Stomach (tissue), 9 donors: ENCODE measurements around the gene TRIM38. TPM values are rescaled to one million over a fixed set of nuclear protein-coding genes. Genes with fewer than 3 reads are reported as not detected.

Experiments used
- DNase-seq, 2 donors: peaks; one replicate each; pipeline versions ENCODE4 v3.0.0 to v3.0.0-alpha.2; 2013 to 2019
- H3K27ac ChIP-seq, 5 donors: fragments of 200-600 bp in 4 of 5; sonication (generic) in 4 of 5; one replicate each; pipeline ENCODE4 v1.5.1; 2013 to 2019; ENCODE audit warnings: mild to moderate bottlenecking in 1 of 5, moderate library complexity in 1 of 5
- H3K27me3 ChIP-seq, 3 donors: fragments of 200-600 bp; sonication (generic); one replicate each; pipeline ENCODE4 v1.5.1; 2017 to 2019; ENCODE audit warnings: mixed run types in 1 of 3
- H3K36me3 ChIP-seq, 4 donors: fragments of 200-600 bp; sonication (generic); 1 replicate in 3 of 4; 2 replicates in 1 of 4; pipeline ENCODE4 v1.5.1; 2016 to 2019
- H3K4me1 ChIP-seq, 4 donors: fragments of 200-600 bp; sonication (generic); one replicate each; pipeline ENCODE4 v1.5.1; 2016 to 2019
- H3K4me3 ChIP-seq, 4 donors: fragments of 200-600 bp; sonication (generic) in 3 of 4; one replicate each; pipeline ENCODE4 v1.5.1; 2016 to 2019; ENCODE audit warnings: mild to moderate bottlenecking in 1 of 4
- H3K9me3 ChIP-seq, 4 donors: fragments of 200-600 bp; sonication (generic); one replicate each; pipeline ENCODE4 v1.5.1; 2016 to 2019
- CTCF ChIP-seq, 7 experiments: fragments of 450-650 bp in 4 of 7; fragments of 200-600 bp in 3 of 7; sonication (generic) in 3 of 7; IDR thresholded peaks; one replicate each; pipeline ENCODE4 v1.5.1; 2016 to 2019; ENCODE audit warnings: antibody characterized with exemption in 7 of 7, control low read depth in 2 of 7, mild to moderate bottlenecking in 1 of 7
- EP300 ChIP-seq: sonication (generic); formaldehyde crosslinking; IDR thresholded peaks from one replicate; pipeline ENCODE4 v1.6.1; 2017; ENCODE audit warnings: antibody characterized with exemption
- POLR2A ChIP-seq, 4 donors: fragments of 450-650 bp; IDR thresholded peaks; one replicate each; pipeline ENCODE4 v1.6.1; 2016; ENCODE audit warnings: antibody characterized with exemption in 4 of 4, control low read depth in 2 of 4, mild to moderate bottlenecking in 1 of 4, moderate library complexity in 1 of 4
- POLR2AphosphoS5 ChIP-seq, 3 donors: sonication (generic); formaldehyde crosslinking; IDR thresholded peaks; one replicate each; pipeline ENCODE4 v1.6.1; 2016; ENCODE audit warnings: antibody characterized with exemption in 3 of 3
- WGBS, 5 donors: extraction: QIAGEN DNeasy Blood & Tissue Kit in 3 of 5; methylation state at CpG; one replicate each; pipeline versions ENCODE4 v1.1.5 to v1.1.7; 2013 to 2018; 5-methylcytosine and 5-hydroxymethylcytosine counted together
- intact Hi-C: fragments of 100-400 bp; cut with DNase I; formaldehyde crosslinking; loops from one replicate; pipeline ENCODE4 v1.15.1; 2023; ENCODE audit warnings: low total_unique reads
- polyA plus RNA-seq, 3 donors: library from polyadenylated mRNA; stranded (reverse); fragments of 200-250 nt; gene quantifications; one replicate each; pipeline ENCODE4 v1.2.3, GENCODE V29; 2013
- total RNA-seq, 5 donors: library from RNA; depleted of rRNA; stranded (reverse); fragments of >200 nt; gene quantifications; one replicate each; pipeline versions ENCODE4 v1.1.0 to v1.2.3, GENCODE V29; 2014 to 2016
- donor health status: healthy with polysubstance abuse.
- donor health status: Bipolar disorder and iron deficiency.
- donor health status: healthy.

Gene TRIM38
- total and polyA plus RNA-seq, 8 donors = 3.7 to 11.3 (median 6.0) TPM

DNA sequence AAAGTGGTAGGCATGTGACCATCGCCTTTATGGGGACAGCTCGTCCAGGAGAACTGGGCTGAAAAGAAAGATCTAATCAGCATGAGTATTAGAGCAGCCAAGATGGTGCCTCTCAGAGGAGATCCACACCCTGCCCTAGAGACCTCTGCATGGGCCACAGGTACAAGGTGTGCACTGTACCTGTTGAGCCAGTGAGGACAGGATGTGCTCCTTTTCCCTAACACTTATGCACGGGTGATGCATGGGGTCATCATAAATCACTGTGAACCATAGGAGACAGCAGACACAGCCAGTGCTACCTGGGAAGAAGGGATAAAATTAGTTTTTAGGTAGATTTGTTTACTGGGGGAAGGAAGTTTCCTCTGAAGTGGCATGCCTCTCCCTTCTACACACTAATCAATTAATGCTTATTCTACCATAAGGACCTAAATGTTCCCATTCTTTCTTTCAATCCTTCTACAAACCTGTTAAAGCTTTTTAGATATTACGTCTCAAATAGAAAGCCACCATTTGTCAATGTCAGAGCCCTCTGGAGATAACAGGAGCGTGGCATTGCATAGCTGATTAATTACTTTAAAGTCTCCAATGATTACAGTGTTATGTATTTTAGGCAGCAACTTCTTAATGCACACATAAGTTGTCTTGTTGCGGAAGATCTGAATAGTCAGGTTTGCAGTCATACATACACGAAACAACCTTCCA lies 45.7 kb upstream of the TRIM38 start:
- intact Hi-C loops = no loop called here
- H3K4me3 ChIP-seq = no peak overlapping the region
- H3K27me3 ChIP-seq = no peaks in the 10 kb centered on the region
- no peaks in the 10 kb centered on the region for H3K36me3 ChIP-seq
- WGBS, 5 donors = 67 to 79% (median 70%) methylated on average over 7 of the region's 7 CpGs
- H3K4me1 ChIP-seq = no peaks in the 10 kb centered on the region
- TF ChIP-seq EP300 (no peak), POLR2A (IDR thresholded peaks at IDR 0.05) (no peak), CTCF (IDR thresholded peaks at IDR 0.05) (no peak), POLR2AphosphoS5 (IDR thresholded peaks at IDR 0.05) (no peak)
- no peak overlapping the region for H3K27ac ChIP-seq
- DNase-seq = no peak
- no peaks in the 10 kb centered on the region for H3K9me3 ChIP-seq

- Histone ChIP-seq H3K27ac (no peak overlapping the region), H3K4me3 (no peak overlapping the region), H3K27me3 (no peaks in the 10 kb centered on the region), H3K9me3 (no peaks in the 10 kb centered on the region), H3K4me1 (no peaks in the 10 kb centered on the region), H3K36me3 (no peaks in the 10 kb centered on the region)
- TF ChIP-seq POLR2A (IDR thresholded peaks at IDR 0.05) (no peak), CTCF (IDR thresholded peaks at IDR 0.05) (no peak), EP300 (no peak), POLR2AphosphoS5 (IDR thresholded peaks at IDR 0.05) (no peak)
- 68 to 78% (median 76%) methylated on average over 5 of the region's 5 CpGs for WGBS, 5 donors
- intact Hi-C loops = no loop called here
- no peak for DNase-seq
These were observed 44.4 kb upstream of the TRIM38 start for GRCh38 chr6:25918083-25918683.

- intact Hi-C loops = no loop called here
- Histone ChIP-seq H3K4me1 (no peaks in the 10 kb centered on the region), H3K27ac (no peak overlapping the region), H3K36me3 (no peaks in the 10 kb centered on the region), H3K27me3 (no peaks in the 10 kb centered on the region), H3K4me3 (no peak overlapping the region), H3K9me3 (no peaks in the 10 kb centered on the region)
- TF ChIP-seq EP300 (no peak), CTCF (IDR thresholded peaks at IDR 0.05) (no peak), POLR2A (IDR thresholded peaks at IDR 0.05) (no peak), POLR2AphosphoS5 (IDR thresholded peaks at IDR 0.05) (no peak)
- WGBS, 5 donors = 64 to 89% (median 86%) methylated on average over 2 to 5 of the region's 5 CpGs
- DNase-seq = no peak
These were observed 42.9 kb upstream of the TRIM38 start for GRCh38 chr6:25919657-25920056.

DNA sequence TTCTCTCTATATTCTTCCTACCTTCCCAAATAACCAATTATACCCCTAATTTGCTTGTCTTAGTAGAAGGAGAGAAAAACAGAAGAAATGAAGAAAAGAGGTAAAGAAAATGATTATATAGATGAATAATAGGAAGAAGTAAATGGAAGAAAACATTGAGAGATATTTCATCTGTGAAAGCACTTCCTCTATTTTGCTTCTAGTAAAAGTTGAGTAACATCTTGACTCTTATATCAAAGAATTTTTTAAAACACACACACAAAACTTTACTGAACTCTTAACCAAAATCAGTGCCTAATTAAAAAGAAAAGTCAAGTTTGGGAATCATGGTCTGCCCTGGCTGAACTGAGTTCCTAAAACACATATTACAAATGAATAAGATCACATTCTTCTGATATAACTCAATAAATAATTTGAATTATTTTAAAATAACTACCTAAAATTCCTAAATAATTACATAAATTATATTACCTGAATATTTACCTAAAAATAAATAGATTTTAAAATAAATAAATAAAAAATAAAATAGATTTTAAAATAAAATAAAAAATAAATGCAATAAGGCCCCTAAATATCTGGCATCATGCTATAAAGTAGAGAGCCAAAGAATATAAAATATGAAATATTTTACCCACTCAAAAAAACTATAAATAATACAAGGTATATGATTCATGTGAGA lies 40.9 kb upstream of the TRIM38 start:
- no peaks in the 10 kb centered on the region for H3K36me3 ChIP-seq
- no peak for DNase-seq
- intact Hi-C loops = no loop called here
- no peak overlapping the region for H3K4me3 ChIP-seq
- no peaks in the 10 kb centered on the region for H3K27me3 ChIP-seq
- no peaks in the 10 kb centered on the region for H3K9me3 ChIP-seq
- no peak overlapping the region for H3K27ac ChIP-seq
- no peaks in the 10 kb centered on the region for H3K4me1 ChIP-seq
- no peak for TF ChIP-seq EP300
- TF ChIP-seq CTCF (IDR thresholded peaks at IDR 0.05) = no peak
- TF ChIP-seq POLR2AphosphoS5 (IDR thresholded peaks at IDR 0.05) = no peak
- TF ChIP-seq POLR2A (IDR thresholded peaks at IDR 0.05) = no peak
